HepG2 (cell line): ENCODE results near the gene CLDN7. TPM values are rescaled to one million over a fixed set of nuclear protein-coding genes. Genes with fewer than 3 reads are reported as not detected.

Experiments used
- DNMT3B ChIP-seq: conservative IDR thresholded peaks from 2 replicates; pipeline ENCODE4 v1.6.1; 2016; ENCODE audit warnings: missing biosample characterization, control low read depth
- FOSL1 ChIP-seq: sonication (generic); formaldehyde crosslinking; IDR thresholded peaks from 2 replicates; pipeline ENCODE4 v1.9.0; 2021; ENCODE audit warnings: missing genetic modification reagents, borderline replicate concordance
- GATAD2A ChIP-seq: IDR thresholded peaks from 2 replicates; pipeline ENCODE4 v1.6.1; 2016
- HNF4G ChIP-seq, 2 experiments: sonication (generic) in 1 of 2; formaldehyde crosslinking in 1 of 2; IDR thresholded peaks; 2 replicates each; pipeline versions ENCODE4 v1.4.0 to v1.6.1; 2011 to 2020; ENCODE audit warnings: borderline replicate concordance in 2 of 2, low read depth in 2 of 2, mild to moderate bottlenecking in 2 of 2, low read length in 1 of 2, missing genetic modification reagents in 1 of 2, moderate library complexity in 1 of 2
- JUNB ChIP-seq: sonication (generic); formaldehyde crosslinking; IDR thresholded peaks from 2 replicates; pipeline ENCODE4 v1.8.0; 2022; ENCODE audit warnings: missing genetic modification reagents, mild to moderate bottlenecking, borderline replicate concordance
- KDM3A ChIP-seq: IDR thresholded peaks from 2 replicates; pipeline ENCODE4 v1.6.1; 2018; ENCODE audit warnings: low read depth, missing compliant biosample characterization
- MED13 ChIP-seq: sonication (generic); formaldehyde crosslinking; IDR thresholded peaks from 2 replicates; pipeline ENCODE4 v1.5.0; 2020; ENCODE audit warnings: missing genetic modification reagents
- NCOA5 ChIP-seq: sonication (generic); formaldehyde crosslinking; IDR thresholded peaks from 2 replicates; pipeline ENCODE4 v1.4.0; 2020; ENCODE audit warnings: missing genetic modification reagents
- PCBP2 ChIP-seq: fragments of 200-400 bp; formaldehyde crosslinking; optimal IDR thresholded peaks from 2 replicates; pipeline ENCODE3; 2018; ENCODE audit warnings: low read length, low read depth; ENCODE audit not compliant: poor library complexity, severe bottlenecking
- SCMH1 ChIP-seq: sonication (generic); formaldehyde crosslinking; IDR thresholded peaks from 2 replicates; pipeline ENCODE4 v1.9.0; 2021; ENCODE audit warnings: missing genetic modification reagents, mild to moderate bottlenecking, borderline replicate concordance
- SMAD1 ChIP-seq: sonication (generic); formaldehyde crosslinking; IDR thresholded peaks from 2 replicates; pipeline ENCODE4 v1.4.0; 2020; ENCODE audit warnings: missing genetic modification reagents, low read depth, mild to moderate bottlenecking, borderline replicate concordance
- SRF ChIP-seq: IDR thresholded peaks from 2 replicates; pipeline ENCODE4 v1.6.1; 2011; ENCODE audit warnings: mild to moderate bottlenecking, low read depth, low read length, moderate library complexity
- SYNCRIP ChIP-seq: fragments of 200-400 bp; formaldehyde crosslinking; IDR thresholded peaks from 2 replicates; pipeline ENCODE4 v1.6.1; 2018; ENCODE audit warnings: mild to moderate bottlenecking, low read depth, low read length; ENCODE audit not compliant: insufficient read depth
- TCF12 ChIP-seq, 2 experiments: fragments of 450-650 bp in 1 of 2; sonication (generic) in 1 of 2; formaldehyde crosslinking in 1 of 2; IDR thresholded peaks; 2 replicates each; pipeline versions ENCODE4 v1.6.1 to v1.8.0; 2017 to 2022; ENCODE audit warnings: antibody characterized with exemption in 1 of 2, mild to moderate bottlenecking in 1 of 2, missing genetic modification reagents in 1 of 2, moderate library complexity in 1 of 2
- TOPORS ChIP-seq: sonication (generic); formaldehyde crosslinking; IDR thresholded peaks from 2 replicates; pipeline ENCODE4 v1.8.0; 2023; ENCODE audit warnings: mild to moderate bottlenecking, missing genetic modification reagents
- ZFP1 ChIP-seq: IDR thresholded peaks from 2 replicates; pipeline ENCODE4 v1.6.1; 2016
- ZKSCAN5 ChIP-seq: sonication (generic); formaldehyde crosslinking; IDR thresholded peaks from 2 replicates; pipeline ENCODE4 v1.5.1; 2020; ENCODE audit warnings: mild to moderate bottlenecking, missing genetic modification reagents
- ZNF260 ChIP-seq: sonication (generic); formaldehyde crosslinking; IDR thresholded peaks from 2 replicates; pipeline ENCODE4 v1.4.0; 2020; ENCODE audit warnings: missing genetic modification reagents, low read depth, mild to moderate bottlenecking, borderline replicate concordance
- ZNF335 ChIP-seq: sonication (generic); formaldehyde crosslinking; IDR thresholded peaks from 2 replicates; pipeline ENCODE4 v1.4.0; 2020; ENCODE audit warnings: missing genetic modification reagents
- ZNF777 ChIP-seq: sonication (generic); formaldehyde crosslinking; IDR thresholded peaks from 2 replicates; pipeline ENCODE4 v1.4.0; 2020; ENCODE audit warnings: missing genetic modification reagents
- polyA plus RNA-seq, 8 experiments: library from polyadenylated mRNA; depleted of rRNA in 3 of 8; stranded (reverse) in 7 of 8; unstranded in 1 of 8; fragments of >200 nt; fragmentation: Illumina TruSeq in 4 of 8; extraction: Trizol in 4 of 8; gene quantifications; 2 replicates each; pipeline versions ENCODE4 v1.2.1 to v1.2.3, GENCODE V29; 2011 to 2016; ENCODE audit warnings: low read depth in 4 of 8, missing spikeins in 1 of 8, mixed read lengths in 1 of 8; ENCODE audit not compliant: insufficient read depth in 1 of 8
- total RNA-seq, 5 experiments: library from RNA; depleted of rRNA; stranded (reverse); fragments of >200 nt; fragmentation: Illumina TruSeq; extraction: Trizol; gene quantifications; 2 replicates each; pipeline ENCODE4 v1.2.3, GENCODE V29; 2016; ENCODE audit warnings: low read depth in 1 of 5
- TF ChIP-seq, protein P1 (sequence below): fragments of 450-650 bp; IDR thresholded peaks from 2 replicates; pipeline ENCODE4 v1.6.1; 2017; ENCODE audit warnings: mild to moderate bottlenecking
- TF ChIP-seq, protein P2 (sequence below): sonication (generic); formaldehyde crosslinking; IDR thresholded peaks from 2 replicates; pipeline ENCODE4 v1.4.0; 2020; ENCODE audit warnings: missing genetic modification reagents, low read depth, mild to moderate bottlenecking, borderline replicate concordance
- TF ChIP-seq, protein P3 (sequence below): sonication (generic); formaldehyde crosslinking; IDR thresholded peaks from 2 replicates; pipeline ENCODE4 v1.8.0; 2022; ENCODE audit warnings: missing genetic modification reagents, mild to moderate bottlenecking, moderate library complexity, borderline replicate concordance

CLDN7 gene
- total and polyA plus RNA-seq, 2 of the 13 experiments (the other 11 are each of a cell fraction or from before 2014, with no cell fraction given) = not detected

DNA sequence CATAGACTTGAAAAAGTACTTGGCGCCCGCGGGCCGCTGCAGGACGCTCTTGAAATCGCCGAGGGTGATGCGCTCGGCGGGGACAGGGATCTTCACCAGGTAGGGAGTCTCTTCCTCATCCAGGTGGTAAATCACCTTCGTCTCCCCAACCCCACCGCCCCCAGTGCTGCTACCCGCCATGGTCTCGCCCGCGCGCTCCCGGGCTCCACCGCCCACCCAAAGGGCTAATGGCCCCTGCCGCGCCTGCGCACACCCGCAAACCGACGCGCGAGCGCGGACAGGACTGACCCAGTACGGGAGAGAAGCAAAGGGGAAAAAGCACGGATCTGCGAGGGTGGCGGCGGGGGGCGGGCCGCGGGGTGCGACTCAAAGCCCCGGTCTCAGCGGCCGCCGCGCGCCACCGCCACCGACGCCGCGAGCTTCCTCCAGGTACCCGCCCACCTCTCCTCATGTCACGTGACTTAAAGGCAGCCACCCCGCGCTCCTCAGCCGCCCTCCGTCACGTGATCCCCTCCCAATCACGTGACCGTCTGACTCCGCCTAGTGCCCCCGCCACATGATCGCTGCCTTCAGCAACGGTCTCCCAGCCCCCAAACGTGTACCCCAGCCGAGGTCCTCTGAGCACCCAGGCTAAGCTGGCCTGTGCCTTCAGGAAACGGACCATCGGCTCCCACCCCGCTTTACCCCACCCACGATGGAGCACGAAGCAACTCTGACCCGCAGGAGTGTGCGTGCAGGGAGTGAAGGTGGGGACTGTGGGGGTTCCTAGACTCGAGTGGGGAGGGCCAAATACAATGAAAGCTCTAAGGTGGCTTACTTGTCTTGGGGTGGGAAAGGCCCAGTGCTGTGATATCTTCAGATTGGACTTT is 28.0 kb downstream of the CLDN7 start, which contains the start of gene DVL2 (continued):
- TF ChIP-seq, protein P1, sequence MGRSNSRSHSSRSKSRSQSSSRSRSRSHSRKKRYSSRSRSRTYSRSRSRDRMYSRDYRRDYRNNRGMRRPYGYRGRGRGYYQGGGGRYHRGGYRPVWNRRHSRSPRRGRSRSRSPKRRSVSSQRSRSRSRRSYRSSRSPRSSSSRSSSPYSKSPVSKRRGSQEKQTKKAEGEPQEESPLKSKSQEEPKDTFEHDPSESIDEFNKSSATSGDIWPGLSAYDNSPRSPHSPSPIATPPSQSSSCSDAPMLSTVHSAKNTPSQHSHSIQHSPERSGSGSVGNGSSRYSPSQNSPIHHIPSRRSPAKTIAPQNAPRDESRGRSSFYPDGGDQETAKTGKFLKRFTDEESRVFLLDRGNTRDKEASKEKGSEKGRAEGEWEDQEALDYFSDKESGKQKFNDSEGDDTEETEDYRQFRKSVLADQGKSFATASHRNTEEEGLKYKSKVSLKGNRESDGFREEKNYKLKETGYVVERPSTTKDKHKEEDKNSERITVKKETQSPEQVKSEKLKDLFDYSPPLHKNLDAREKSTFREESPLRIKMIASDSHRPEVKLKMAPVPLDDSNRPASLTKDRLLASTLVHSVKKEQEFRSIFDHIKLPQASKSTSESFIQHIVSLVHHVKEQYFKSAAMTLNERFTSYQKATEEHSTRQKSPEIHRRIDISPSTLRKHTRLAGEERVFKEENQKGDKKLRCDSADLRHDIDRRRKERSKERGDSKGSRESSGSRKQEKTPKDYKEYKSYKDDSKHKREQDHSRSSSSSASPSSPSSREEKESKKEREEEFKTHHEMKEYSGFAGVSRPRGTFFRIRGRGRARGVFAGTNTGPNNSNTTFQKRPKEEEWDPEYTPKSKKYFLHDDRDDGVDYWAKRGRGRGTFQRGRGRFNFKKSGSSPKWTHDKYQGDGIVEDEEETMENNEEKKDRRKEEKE = no peak
- TF ChIP-seq GATAD2A (no peak; the same call in 1 of the 2 replicates), KDM3A (CRISPR knock-in tag) (peak; percentile 43; the same call in 1 of the 2 replicates), SCMH1 (CRISPR knock-in tag) (no peak), JUNB (CRISPR knock-in tag) (no peak), FOSL1 (CRISPR knock-in tag) (no peak), TOPORS (CRISPR knock-in tag) (0 out of 2 replicates have a peak, but pooled peaks have one; percentile 57), ZNF777 (CRISPR knock-in tag) (peak; percentile 79), DNMT3B (0 out of 2 replicates have a peak, but pooled peaks have one; percentile 44), SRF (no peak), TCF12 (IDR thresholded peaks at IDR 0.05) (no peak), TCF12 (CRISPR knock-in tag; IDR thresholded peaks at IDR 0.05) (no peak), PCBP2 (peak; percentile 38), ZNF335 (CRISPR knock-in tag) (no peak; the same call in 1 of the 2 replicates), SMAD1 (CRISPR knock-in tag) (0 out of 2 replicates have a peak, but pooled peaks have one; percentile 45), ZKSCAN5 (CRISPR knock-in tag) (no peak), NCOA5 (no peak), HNF4G (IDR thresholded peaks at IDR 0.05; ENCODE audit: borderline replicate concordance, low read depth, low read length) (no peak), HNF4G (CRISPR knock-in tag; IDR thresholded peaks at IDR 0.05; ENCODE audit: borderline replicate concordance, low read depth) (peak; percentile 61; the same call in 1 of the 2 replicates), ZNF260 (CRISPR knock-in tag) (no peak), MED13 (CRISPR knock-in tag) (peak; percentile 53; the same call in 1 of the 2 replicates), ZFP1 (CRISPR knock-in tag) (no peak), SYNCRIP (no peak)
- TF ChIP-seq, protein P2, sequence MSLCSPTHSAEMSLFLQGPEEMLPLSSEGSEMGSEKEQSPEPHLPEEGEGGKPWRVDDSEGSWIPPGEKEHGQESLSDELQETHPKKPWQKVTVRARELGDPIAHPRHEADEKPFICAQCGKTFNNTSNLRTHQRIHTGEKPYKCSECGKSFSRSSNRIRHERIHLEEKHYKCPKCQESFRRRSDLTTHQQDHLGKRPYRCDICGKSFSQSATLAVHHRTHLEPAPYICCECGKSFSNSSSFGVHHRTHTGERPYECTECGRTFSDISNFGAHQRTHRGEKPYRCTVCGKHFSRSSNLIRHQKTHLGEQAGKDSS (CRISPR knock-in tag) = peak; percentile 75; the same call in 1 of the 2 replicates
- TF ChIP-seq, protein P3, sequence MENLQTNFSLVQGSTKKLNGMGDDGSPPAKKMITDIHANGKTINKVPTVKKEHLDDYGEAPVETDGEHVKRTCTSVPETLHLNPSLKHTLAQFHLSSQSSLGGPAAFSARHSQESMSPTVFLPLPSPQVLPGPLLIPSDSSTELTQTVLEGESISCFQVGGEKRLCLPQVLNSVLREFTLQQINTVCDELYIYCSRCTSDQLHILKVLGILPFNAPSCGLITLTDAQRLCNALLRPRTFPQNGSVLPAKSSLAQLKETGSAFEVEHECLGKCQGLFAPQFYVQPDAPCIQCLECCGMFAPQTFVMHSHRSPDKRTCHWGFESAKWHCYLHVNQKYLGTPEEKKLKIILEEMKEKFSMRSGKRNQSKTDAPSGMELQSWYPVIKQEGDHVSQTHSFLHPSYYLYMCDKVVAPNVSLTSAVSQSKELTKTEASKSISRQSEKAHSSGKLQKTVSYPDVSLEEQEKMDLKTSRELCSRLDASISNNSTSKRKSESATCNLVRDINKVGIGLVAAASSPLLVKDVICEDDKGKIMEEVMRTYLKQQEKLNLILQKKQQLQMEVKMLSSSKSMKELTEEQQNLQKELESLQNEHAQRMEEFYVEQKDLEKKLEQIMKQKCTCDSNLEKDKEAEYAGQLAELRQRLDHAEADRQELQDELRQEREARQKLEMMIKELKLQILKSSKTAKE (CRISPR knock-in tag) = peak; percentile 74
